ENCODE data around the gene TEX29. TPM values are rescaled to one million over a fixed set of nuclear protein-coding genes. Genes with fewer than 3 reads are reported as not detected.

TEX29 gene
- total and polyA plus RNA-seq, 9 of the 15 experiments (the other 6 are each of a cell fraction or from before 2014, with no cell fraction given) = 0.11 TPM; not detected in 7

DNA sequence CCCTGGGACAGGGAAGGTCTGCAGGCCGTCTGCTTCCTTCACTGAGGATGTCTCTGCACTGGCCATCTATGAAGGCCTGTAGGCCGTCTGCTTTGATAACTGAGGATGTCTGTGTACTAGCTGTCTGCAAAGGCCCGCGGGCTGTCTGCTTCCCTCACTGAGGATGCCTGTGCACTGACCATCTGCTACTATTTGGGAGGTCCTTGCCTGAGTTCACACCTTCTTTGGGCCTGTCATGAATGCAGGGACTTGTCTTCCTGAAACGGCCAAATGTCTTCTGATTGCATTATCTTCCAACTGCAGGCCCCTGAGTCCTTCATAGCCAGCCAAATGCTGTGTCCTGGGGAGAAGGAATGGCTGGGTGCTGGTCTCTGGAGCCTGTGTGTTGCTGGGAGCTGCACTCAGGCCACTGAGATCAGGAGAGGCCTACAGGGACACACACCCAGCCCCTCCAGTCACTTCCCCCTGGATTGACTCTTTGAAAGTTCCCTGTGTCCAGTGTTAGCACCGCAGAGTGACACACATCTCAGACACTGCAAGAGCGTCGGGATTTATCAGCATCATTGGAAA is 72.9 kb downstream of the TEX29 start:
- Histone ChIP-seq H3K27me3 (ENCODE audit: control insufficient read depth in 2 of 2, insufficient read depth in 2 of 2, low read length in 2 of 2) (peaks cover 5 to 66% of the 10 kb centered on the region in 2 experiments; a peak in 3 of 5 replicates), H3K4me1 (replicated peaks in 1 of 2; ENCODE audit: control insufficient read depth in 2 of 2, insufficient read depth in 2 of 2, low read length in 2 of 2) (no peaks in the 10 kb centered on the region), H3K4me2 (ENCODE audit: insufficient read depth, low read length) (no peak overlapping the region), H3K9me1 (ENCODE audit: control insufficient read depth, insufficient read depth, low read length) (no peaks in the 10 kb centered on the region), H3K27ac (ENCODE audit: extremely low read depth, low read depth, low read length) (no peak overlapping the region), H3K79me2 (ENCODE audit: control insufficient read depth, insufficient read depth, low read length) (no peaks in the 10 kb centered on the region), H3K9ac (ENCODE audit: insufficient read depth in 1 of 2, low read depth in 2 of 2, low read length in 2 of 2) (no peak overlapping the region), H3K4me3 (no peak overlapping the region), H3K36me3 (ENCODE audit: control insufficient read depth, insufficient read depth, low read length) (no peaks in the 10 kb centered on the region), H4K20me1 (replicated peaks; ENCODE audit: control insufficient read depth, insufficient read depth, low read length) (no peaks in the 10 kb centered on the region), H3K9me3 (replicated peaks; ENCODE audit: control insufficient read depth, insufficient read depth, low read depth, low read length) (no peaks in the 10 kb centered on the region), H2AFZ (ENCODE audit: low read depth, low read length) (no peak overlapping the region)
- 2% methylated on average over 8 of the region's 8 CpGs for WGBS (ENCODE audit: insufficient coverage, low coverage, missing lambda C conversion rate)
- BruUV-seq (replicated peaks) = no TSS peak
- no peak for DNase-seq (ENCODE audit: extremely low read depth in 1 of 4, low spot score in 3 of 4)
- POLR2A ChIA-PET = interaction anchor here (0.7 kb wide), 1 partner anchor 10 kb away, joined by 3 read pairs; no protein-coding TSS in a partner anchor
- CTCF ChIA-PET (ENCODE audit: low intra/inter-chr PET ratio) = no interaction called here
- in situ Hi-C loops (cut with MboI) = no loop called here
- no peak for ATAC-seq
- no peak for FAIRE-seq
- intact Hi-C loops (cut with micrococcal nuclease) = no loop called here
- no peak for TF ChIP-seq GATA2 (CRISPR knock-in tag; IDR thresholded peaks at IDR 0.05)
- TF ChIP-seq, protein P1, sequence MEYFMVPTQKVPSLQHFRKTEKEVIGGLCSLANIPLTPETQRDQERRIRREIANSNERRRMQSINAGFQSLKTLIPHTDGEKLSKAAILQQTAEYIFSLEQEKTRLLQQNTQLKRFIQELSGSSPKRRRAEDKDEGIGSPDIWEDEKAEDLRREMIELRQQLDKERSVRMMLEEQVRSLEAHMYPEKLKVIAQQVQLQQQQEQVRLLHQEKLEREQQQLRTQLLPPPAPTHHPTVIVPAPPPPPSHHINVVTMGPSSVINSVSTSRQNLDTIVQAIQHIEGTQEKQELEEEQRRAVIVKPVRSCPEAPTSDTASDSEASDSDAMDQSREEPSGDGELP (CRISPR knock-in tag; IDR thresholded peaks at IDR 0.05; ENCODE audit: borderline replicate concordance) = no peak
- TF ChIP-seq EP300 (IDR thresholded peaks at IDR 0.05; ENCODE audit: low read length) = no peak
- TF ChIP-seq RBM17 (IDR thresholded peaks at IDR 0.05; ENCODE audit: borderline replicate concordance, low read depth, low read length) = no peak
- TF ChIP-seq GTF2F1 (IDR thresholded peaks at IDR 0.05; ENCODE audit: low read depth, low read length) = no peak
- TF ChIP-seq ZNF785 (CRISPR knock-in tag; IDR thresholded peaks at IDR 0.05) = no peak
- TF ChIP-seq MBD2 (IDR thresholded peaks at IDR 0.05; ENCODE audit: borderline replicate concordance, low read depth) = no peak
- TF ChIP-seq, protein P2, sequence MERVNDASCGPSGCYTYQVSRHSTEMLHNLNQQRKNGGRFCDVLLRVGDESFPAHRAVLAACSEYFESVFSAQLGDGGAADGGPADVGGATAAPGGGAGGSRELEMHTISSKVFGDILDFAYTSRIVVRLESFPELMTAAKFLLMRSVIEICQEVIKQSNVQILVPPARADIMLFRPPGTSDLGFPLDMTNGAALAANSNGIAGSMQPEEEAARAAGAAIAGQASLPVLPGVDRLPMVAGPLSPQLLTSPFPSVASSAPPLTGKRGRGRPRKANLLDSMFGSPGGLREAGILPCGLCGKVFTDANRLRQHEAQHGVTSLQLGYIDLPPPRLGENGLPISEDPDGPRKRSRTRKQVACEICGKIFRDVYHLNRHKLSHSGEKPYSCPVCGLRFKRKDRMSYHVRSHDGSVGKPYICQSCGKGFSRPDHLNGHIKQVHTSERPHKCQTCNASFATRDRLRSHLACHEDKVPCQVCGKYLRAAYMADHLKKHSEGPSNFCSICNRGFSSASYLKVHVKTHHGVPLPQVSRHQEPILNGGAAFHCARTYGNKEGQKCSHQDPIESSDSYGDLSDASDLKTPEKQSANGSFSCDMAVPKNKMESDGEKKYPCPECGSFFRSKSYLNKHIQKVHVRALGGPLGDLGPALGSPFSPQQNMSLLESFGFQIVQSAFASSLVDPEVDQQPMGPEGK (CRISPR knock-in tag; IDR thresholded peaks at IDR 0.05; ENCODE audit: borderline replicate concordance) = no peak
- TF ChIP-seq, protein P3, sequence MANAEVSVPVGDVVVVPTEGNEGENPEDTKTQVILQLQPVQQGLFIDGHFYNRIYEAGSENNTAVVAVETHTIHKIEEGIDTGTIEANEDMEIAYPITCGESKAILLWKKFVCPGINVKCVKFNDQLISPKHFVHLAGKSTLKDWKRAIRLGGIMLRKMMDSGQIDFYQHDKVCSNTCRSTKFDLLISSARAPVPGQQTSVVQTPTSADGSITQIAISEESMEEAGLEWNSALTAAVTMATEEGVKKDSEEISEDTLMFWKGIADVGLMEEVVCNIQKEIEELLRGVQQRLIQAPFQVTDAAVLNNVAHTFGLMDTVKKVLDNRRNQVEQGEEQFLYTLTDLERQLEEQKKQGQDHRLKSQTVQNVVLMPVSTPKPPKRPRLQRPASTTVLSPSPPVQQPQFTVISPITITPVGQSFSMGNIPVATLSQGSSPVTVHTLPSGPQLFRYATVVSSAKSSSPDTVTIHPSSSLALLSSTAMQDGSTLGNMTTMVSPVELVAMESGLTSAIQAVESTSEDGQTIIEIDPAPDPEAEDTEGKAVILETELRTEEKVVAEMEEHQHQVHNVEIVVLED (CRISPR knock-in tag; IDR thresholded peaks at IDR 0.05) = no peak
- TF ChIP-seq ZKSCAN1 (IDR thresholded peaks at IDR 0.05; ENCODE audit: low read depth, low read length) = no peak
- TF ChIP-seq BACH1 (tag; IDR thresholded peaks at IDR 0.05) = no peak
- TF ChIP-seq, protein P4, sequence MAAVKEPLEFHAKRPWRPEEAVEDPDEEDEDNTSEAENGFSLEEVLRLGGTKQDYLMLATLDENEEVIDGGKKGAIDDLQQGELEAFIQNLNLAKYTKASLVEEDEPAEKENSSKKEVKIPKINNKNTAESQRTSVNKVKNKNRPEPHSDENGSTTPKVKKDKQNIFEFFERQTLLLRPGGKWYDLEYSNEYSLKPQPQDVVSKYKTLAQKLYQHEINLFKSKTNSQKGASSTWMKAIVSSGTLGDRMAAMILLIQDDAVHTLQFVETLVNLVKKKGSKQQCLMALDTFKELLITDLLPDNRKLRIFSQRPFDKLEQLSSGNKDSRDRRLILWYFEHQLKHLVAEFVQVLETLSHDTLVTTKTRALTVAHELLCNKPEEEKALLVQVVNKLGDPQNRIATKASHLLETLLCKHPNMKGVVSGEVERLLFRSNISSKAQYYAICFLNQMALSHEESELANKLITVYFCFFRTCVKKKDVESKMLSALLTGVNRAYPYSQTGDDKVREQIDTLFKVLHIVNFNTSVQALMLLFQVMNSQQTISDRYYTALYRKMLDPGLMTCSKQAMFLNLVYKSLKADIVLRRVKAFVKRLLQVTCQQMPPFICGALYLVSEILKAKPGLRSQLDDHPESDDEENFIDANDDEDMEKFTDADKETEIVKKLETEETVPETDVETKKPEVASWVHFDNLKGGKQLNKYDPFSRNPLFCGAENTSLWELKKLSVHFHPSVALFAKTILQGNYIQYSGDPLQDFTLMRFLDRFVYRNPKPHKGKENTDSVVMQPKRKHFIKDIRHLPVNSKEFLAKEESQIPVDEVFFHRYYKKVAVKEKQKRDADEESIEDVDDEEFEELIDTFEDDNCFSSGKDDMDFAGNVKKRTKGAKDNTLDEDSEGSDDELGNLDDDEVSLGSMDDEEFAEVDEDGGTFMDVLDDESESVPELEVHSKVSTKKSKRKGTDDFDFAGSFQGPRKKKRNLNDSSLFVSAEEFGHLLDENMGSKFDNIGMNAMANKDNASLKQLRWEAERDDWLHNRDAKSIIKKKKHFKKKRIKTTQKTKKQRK (IDR thresholded peaks at IDR 0.05; ENCODE audit: borderline replicate concordance, low read depth, low read length) = no peak
- TF ChIP-seq ZNF551 (CRISPR knock-in tag; IDR thresholded peaks at IDR 0.05) = no peak

Data from K562 (cell line).